ENCODE measurements around the gene C5orf24.

- TF ChIP-seq MAX (IDR thresholded peaks at IDR 0.05; ENCODE audit: low read depth, low read length) (no peak), CTCF (IDR thresholded peaks at IDR 0.05; ENCODE audit: low read depth, low read length) (no peak), POLR2A (IDR thresholded peaks at IDR 0.05; ENCODE audit: extremely low read depth, insufficient read length) (no peak)
Measured at GRCh38 chr5:134825212-134825611, 20.6 kb upstream of the C5orf24 start.

Measured in NB4 (cell line).